Adipocyte (in vitro differentiated cells): ENCODE data around the gene THUMPD1.

Source experiments
- DNase-seq: peaks from one replicate; pipeline ENCODE4 v3.0.0-alpha.2; 2015; ENCODE audit warnings: low read depth
- H3K27me3 ChIP-seq: replicated peaks from 2 replicates; pipeline ENCODE4 v1.7.0; 2013; ENCODE audit warnings: mild to moderate bottlenecking, low read length, moderate library complexity; ENCODE audit not compliant: control insufficient read depth, insufficient read depth
- H3K36me3 ChIP-seq: 2 replicates; pipeline ENCODE4 v1.7.0; 2013; ENCODE audit warnings: low read length, mild to moderate bottlenecking, moderate library complexity; ENCODE audit not compliant: control insufficient read depth, insufficient read depth, severe bottlenecking
- H3K4me1 ChIP-seq: 2 replicates; pipeline ENCODE4 v1.7.0; 2013; ENCODE audit warnings: mild to moderate bottlenecking, low read length, moderate library complexity; ENCODE audit not compliant: control insufficient read depth, insufficient read depth
- H3K4me3 ChIP-seq: 2 replicates; pipeline ENCODE4 v1.7.0; 2013; ENCODE audit warnings: mild to moderate bottlenecking, low read length, moderate library complexity
- H3K9ac ChIP-seq: 2 replicates; pipeline ENCODE4 v1.7.0; 2013; ENCODE audit warnings: mild to moderate bottlenecking, low read length, moderate library complexity
- H3K9me3 ChIP-seq: 2 replicates; pipeline ENCODE4 v1.7.0; 2013; ENCODE audit warnings: mild to moderate bottlenecking, low read length, moderate library complexity; ENCODE audit not compliant: control insufficient read depth

THUMPD1 gene

DNA sequence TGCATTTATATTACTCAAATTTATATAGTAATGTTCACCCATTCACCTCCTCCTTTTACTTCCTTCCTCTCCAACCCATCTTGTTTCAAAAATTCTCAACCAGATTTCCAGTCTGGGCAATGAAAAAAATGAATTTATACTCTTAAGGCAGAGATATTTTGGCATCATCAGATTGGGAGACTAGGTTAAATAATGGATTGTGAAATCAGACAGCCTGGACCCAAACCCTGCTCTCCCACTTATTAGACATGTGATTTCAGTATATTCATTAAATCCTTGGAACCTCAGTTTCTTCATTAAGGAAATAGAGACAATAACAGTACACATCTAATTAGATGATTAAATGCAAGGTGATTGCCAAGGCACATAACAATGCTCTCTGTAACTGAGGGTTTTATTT is 52.0 kb downstream of the THUMPD1 start:
- H3K36me3 ChIP-seq, result no peaks in the 10 kb centered on the region
- no peak overlapping the region for H3K9ac ChIP-seq
- no peaks in the 10 kb centered on the region for H3K27me3 ChIP-seq
- no peak for DNase-seq
- peaks cover 4% of the 10 kb centered on the region for H3K9me3 ChIP-seq
- no peaks in the 10 kb centered on the region for H3K4me1 ChIP-seq
- no peak overlapping the region for H3K4me3 ChIP-seq

DNA sequence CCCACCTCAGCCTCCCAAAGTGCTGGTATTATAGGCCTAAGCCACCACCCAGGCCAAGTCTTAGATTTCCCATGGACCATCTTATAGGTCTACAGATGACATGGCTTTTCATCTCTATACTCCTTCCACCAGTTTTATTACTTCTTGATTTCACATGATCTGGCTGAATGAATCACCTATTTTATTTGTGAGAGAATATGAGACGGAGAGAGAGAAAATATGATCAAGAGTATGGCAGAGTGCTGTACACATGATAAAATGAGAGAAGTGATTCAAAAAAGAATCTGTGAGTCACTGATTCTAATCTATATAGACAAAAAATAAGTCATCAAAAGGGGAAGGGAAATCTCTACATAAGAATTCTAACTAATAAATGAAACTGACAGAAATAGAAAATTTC is 57.8 kb downstream of the THUMPD1 start:
- H3K9me3 ChIP-seq, result no peaks in the 10 kb centered on the region

More for the DNA sequence above, 57.8 kb downstream of the THUMPD1 start:
- Histone ChIP-seq H3K36me3 (no peaks in the 10 kb centered on the region), H3K9ac (no peak overlapping the region), H3K27me3 (peaks cover 4% of the 10 kb centered on the region), H3K4me3 (no peak overlapping the region), H3K4me1 (peaks cover 10% of the 10 kb centered on the region)
- DNase-seq, result no peak
